Keratinocyte (primary cell): ENCODE measurements around the gene PITPNC1. TPM values are rescaled to one million over a fixed set of nuclear protein-coding genes. Genes with fewer than 3 reads are reported as not detected.

Experiments used
- DNase-seq: peaks from one replicate; pipeline ENCODE4 v3.0.0-alpha.2; 2011; ENCODE audit warnings: low read depth, missing footprints, low spot score
- FAIRE-seq: peaks from 2 replicates; lab custom pipeline; 2011; peaks lifted over from hg19 to GRCh38; lab: Jason Lieb, UNC
- H2AFZ ChIP-seq: 2 replicates; pipeline ENCODE4 v1.6.0; 2012; ENCODE audit warnings: low read length, control low read depth, inconsistent platforms; ENCODE audit not compliant: control insufficient read depth
- H3K27ac ChIP-seq: 2 replicates; pipeline ENCODE4 v1.5.1; 2011; ENCODE audit warnings: low read length; ENCODE audit not compliant: control insufficient read depth, insufficient read depth
- H3K27me3 ChIP-seq: 3 replicates; pipeline ENCODE4 v1.6.0; 2011; ENCODE audit warnings: low read length; ENCODE audit not compliant: control insufficient read depth, insufficient read depth; ENCODE audit errors: extremely low read depth
- H3K36me3 ChIP-seq, 2 experiments: 2 replicates in 1 of 2; 3 replicates in 1 of 2; pipeline ENCODE4 v1.5.1; 2011; ENCODE audit warnings: low read length in 2 of 2, mild to moderate bottlenecking in 1 of 2; ENCODE audit not compliant: control insufficient read depth in 2 of 2, insufficient read depth in 2 of 2; ENCODE audit errors: extremely low read depth in 1 of 2
- H3K4me1 ChIP-seq: 3 replicates; pipeline ENCODE4 v1.5.1; 2011; ENCODE audit warnings: low read length; ENCODE audit not compliant: control insufficient read depth, insufficient read depth; ENCODE audit errors: extremely low read depth
- H3K4me2 ChIP-seq: 3 replicates; pipeline ENCODE4 v1.6.0; 2011; ENCODE audit warnings: low read depth, low read length; ENCODE audit not compliant: control insufficient read depth, insufficient read depth; ENCODE audit errors: extremely low read depth
- H3K4me3 ChIP-seq, 3 experiments: fragments of 200-600 bp in 1 of 3; sonication (generic) in 1 of 3; 2 replicates in 2 of 3; 3 replicates in 1 of 3; pipeline ENCODE4 v1.5.1; 2011 to 2016; ENCODE audit warnings: low read length in 3 of 3, mild to moderate bottlenecking in 3 of 3, control low read depth in 2 of 3, inconsistent platforms in 1 of 3, low read depth in 1 of 3, mixed read lengths in 1 of 3, mixed run types in 1 of 3, moderate library complexity in 1 of 3; ENCODE audit not compliant: control insufficient read depth in 2 of 3, insufficient read depth in 2 of 3; ENCODE audit errors: extremely low read depth in 1 of 3
- H3K79me2 ChIP-seq: 2 replicates; pipeline ENCODE4 v1.6.0; 2012; ENCODE audit warnings: low read length; ENCODE audit not compliant: control insufficient read depth, insufficient read depth
- H3K9ac ChIP-seq: 3 replicates; pipeline ENCODE4 v1.6.0; 2011; ENCODE audit warnings: low read length; ENCODE audit not compliant: control insufficient read depth, insufficient read depth; ENCODE audit errors: extremely low read depth
- H3K9me1 ChIP-seq: 3 replicates; pipeline ENCODE4 v1.6.0; 2011; ENCODE audit warnings: low read length; ENCODE audit not compliant: control insufficient read depth, insufficient read depth; ENCODE audit errors: extremely low read depth
- H3K9me3 ChIP-seq: 2 replicates; pipeline ENCODE4 v1.5.1; 2012; ENCODE audit warnings: low read depth, low read length; ENCODE audit not compliant: control insufficient read depth
- H4K20me1 ChIP-seq: 3 replicates; pipeline ENCODE4 v1.6.0; 2011; ENCODE audit warnings: low read length; ENCODE audit not compliant: control insufficient read depth, insufficient read depth; ENCODE audit errors: extremely low read depth
- EZH2 ChIP-seq: IDR thresholded peaks from one replicate; pipeline ENCODE4 v1.6.1; 2012; ENCODE audit warnings: inconsistent platforms, mild to moderate bottlenecking, low read length, moderate library complexity
- dilution Hi-C: fragments of 300-500 bp; cut with MboI; formaldehyde crosslinking; loops from one replicate; pipeline ENCODE4 v1.7.0; 2020; ENCODE audit warnings: low sequenced_read_pairs; ENCODE audit not compliant: extremely low pct_ligation_motif_present
- polyA plus RNA-seq, 5 experiments: library from polyadenylated mRNA; depleted of rRNA in 3 of 5; stranded (reverse) in 3 of 5; stranded (forward) in 1 of 5; unstranded in 1 of 5; fragments of >200 nt; gene quantifications; 1 replicate in 1 of 5; 2 replicates in 3 of 5; 3 replicates in 1 of 5; pipeline versions ENCODE4 v1.2.1 to v1.2.3, GENCODE V29; 2011 to 2012; ENCODE audit warnings: missing spikeins in 2 of 5, low read depth in 1 of 5, low replicate concordance in 1 of 5
- TF ChIP-seq, protein P1 (sequence below), 3 experiments: IDR thresholded peaks in 1 of 3; conservative IDR thresholded peaks in 1 of 3; optimal IDR thresholded peaks in 1 of 3; 2 replicates in 2 of 3; 3 replicates in 1 of 3; pipeline versions ENCODE3 to v1.5.1; 2011; ENCODE audit warnings: low read length in 3 of 3, mild to moderate bottlenecking in 3 of 3, moderate library complexity in 2 of 3, control low read depth in 1 of 3, inconsistent platforms in 1 of 3; ENCODE audit not compliant: insufficient read depth in 2 of 3; ENCODE audit errors: extremely low read depth in 1 of 3

The PITPNC1 gene
- polyA plus RNA-seq, 1 donor (not counting 4 experiments of a cell fraction or from before 2014, with no cell fraction given), result 24.8 TPM

DNA sequence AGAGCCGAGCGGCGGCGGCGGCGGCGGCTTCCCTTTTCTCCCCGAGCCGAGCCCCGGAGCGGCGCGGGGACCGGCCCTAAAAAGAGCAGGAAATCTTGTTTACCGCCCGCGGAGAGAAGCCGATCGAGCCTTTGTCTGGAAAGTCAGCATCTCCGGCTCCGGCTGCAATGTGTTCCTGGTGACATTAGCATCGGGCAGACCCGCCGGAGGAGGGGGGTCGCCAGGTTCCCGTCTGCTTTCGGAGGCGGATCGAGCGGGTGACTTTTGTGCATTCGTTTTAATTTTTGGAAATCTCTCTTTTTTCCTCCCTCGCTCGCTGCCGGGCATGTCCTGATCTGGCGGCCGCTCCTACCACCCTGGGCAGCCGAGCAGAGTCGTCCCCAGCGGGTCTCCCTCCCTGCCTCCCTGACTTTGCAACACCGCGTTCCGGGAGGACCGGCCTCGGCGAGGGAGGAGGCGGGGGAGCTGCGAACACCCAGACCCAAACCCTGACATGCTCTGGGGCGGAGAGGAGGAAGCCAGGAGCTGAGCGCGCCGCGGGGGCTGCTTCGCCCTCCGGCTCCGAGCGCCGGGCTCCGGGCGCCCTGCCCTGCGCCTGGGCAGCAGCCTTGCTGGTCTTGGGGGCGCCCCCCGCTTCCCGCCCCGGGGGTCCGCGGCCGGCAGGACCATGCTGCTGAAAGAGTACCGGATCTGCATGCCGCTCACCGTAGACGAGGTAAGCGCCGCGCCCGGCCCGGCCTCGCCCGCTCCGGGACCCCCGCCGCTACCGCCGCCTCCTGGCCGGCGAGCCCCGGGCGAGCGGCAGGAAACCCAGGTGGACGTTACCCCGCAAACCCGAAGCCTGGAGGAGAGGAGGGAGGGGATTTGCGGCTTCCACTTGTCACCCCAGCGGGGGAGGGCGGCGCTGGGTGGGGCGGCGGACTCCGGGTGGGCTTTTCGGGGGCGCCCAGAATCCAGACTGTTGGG is 690 bp downstream of the PITPNC1 start:
- dilution Hi-C loops, result no loop called here
- peak overlapping the region; percentile 34 for H2AFZ ChIP-seq
- no peaks in the 10 kb centered on the region for H3K9me3 ChIP-seq
- DNase-seq (no peak), FAIRE-seq (no peak)
- H3K27me3 ChIP-seq, result no peaks in the 10 kb centered on the region
- peak overlapping the region; percentile 80 for H3K9ac ChIP-seq
- peaks cover 21% of the 10 kb centered on the region for H3K79me2 ChIP-seq
- TF ChIP-seq EZH2, result no peak
- TF ChIP-seq, protein P1, sequence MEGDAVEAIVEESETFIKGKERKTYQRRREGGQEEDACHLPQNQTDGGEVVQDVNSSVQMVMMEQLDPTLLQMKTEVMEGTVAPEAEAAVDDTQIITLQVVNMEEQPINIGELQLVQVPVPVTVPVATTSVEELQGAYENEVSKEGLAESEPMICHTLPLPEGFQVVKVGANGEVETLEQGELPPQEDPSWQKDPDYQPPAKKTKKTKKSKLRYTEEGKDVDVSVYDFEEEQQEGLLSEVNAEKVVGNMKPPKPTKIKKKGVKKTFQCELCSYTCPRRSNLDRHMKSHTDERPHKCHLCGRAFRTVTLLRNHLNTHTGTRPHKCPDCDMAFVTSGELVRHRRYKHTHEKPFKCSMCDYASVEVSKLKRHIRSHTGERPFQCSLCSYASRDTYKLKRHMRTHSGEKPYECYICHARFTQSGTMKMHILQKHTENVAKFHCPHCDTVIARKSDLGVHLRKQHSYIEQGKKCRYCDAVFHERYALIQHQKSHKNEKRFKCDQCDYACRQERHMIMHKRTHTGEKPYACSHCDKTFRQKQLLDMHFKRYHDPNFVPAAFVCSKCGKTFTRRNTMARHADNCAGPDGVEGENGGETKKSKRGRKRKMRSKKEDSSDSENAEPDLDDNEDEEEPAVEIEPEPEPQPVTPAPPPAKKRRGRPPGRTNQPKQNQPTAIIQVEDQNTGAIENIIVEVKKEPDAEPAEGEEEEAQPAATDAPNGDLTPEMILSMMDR (optimal IDR thresholded peaks at IDR 0.05 in 1 of 3, IDR thresholded peaks at IDR 0.05 in 1 of 3, conservative IDR thresholded peaks at IDR 0.05 in 1 of 3; ENCODE audit: extremely low read depth in 1 of 3, insufficient read depth in 2 of 3, low read length in 3 of 3), result peak in 2 of 3 experiments; percentile 27 to 48
- H4K20me1 ChIP-seq, result no peaks in the 10 kb centered on the region
- H3K36me3 ChIP-seq, result peaks cover 0 to 7% of the 10 kb centered on the region in 2 experiments
- H3K9me1 ChIP-seq, result no peaks in the 10 kb centered on the region
- H3K4me2 ChIP-seq, result peak overlapping the region; percentile 96
- peaks cover 20% of the 10 kb centered on the region for H3K4me1 ChIP-seq
- H3K4me3 ChIP-seq, result peak overlapping the region; percentile 83 to 94 (median 86)
- H3K27ac ChIP-seq, result peak overlapping the region; percentile 71

DNA sequence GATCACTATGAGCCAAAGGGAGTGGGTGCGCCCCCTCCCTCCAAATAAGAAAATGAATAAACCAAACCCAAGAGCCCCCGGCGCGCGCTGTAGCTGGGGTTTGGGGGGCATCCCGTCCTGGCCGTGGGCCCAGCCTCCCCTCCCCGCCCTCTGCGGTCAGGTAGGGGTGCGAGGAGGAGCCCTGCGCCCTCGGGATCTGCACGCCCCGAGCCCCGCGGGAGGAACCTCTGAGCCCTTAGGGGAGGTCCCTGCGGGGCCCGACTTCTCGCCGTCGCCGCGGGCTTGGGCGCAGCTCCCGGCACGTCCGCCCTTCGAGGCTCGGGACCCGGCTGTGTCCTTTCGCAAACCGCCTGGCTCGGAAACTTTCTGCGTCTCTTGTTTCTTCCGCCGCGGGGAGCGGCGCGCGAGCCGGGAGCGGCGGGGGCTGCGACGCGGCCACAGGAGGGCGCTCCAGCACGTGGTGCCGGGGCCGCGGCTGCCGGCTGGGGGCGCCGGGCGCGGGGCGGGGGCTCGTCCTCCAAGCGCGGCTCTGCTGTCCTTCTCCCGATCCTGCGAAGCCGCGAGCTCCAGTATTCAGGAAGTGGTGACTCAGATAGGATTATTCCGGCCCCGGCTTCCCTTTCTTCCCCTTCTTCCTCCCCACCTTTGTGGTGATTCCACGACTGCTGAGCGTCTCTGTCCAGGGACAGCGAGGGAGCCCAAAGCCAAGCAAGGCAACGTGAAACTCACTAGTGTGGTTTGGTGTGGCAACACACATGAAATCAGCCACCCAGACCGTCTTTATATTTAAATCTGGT is 1.6 kb downstream of the PITPNC1 start:
- peaks cover 0 to 7% of the 10 kb centered on the region in 2 experiments for H3K36me3 ChIP-seq
- H3K79me2 ChIP-seq, result peaks cover 26% of the 10 kb centered on the region
- peaks cover 16% of the 10 kb centered on the region for H3K4me1 ChIP-seq
- no peaks in the 10 kb centered on the region for H3K9me3 ChIP-seq
- H3K9ac ChIP-seq, result peak overlapping the region; percentile 80
- H4K20me1 ChIP-seq, result no peaks in the 10 kb centered on the region
- no peaks in the 10 kb centered on the region for H3K9me1 ChIP-seq
- TF ChIP-seq, protein P1 (optimal IDR thresholded peaks at IDR 0.05 in 1 of 3, IDR thresholded peaks at IDR 0.05 in 1 of 3, conservative IDR thresholded peaks at IDR 0.05 in 1 of 3; ENCODE audit: extremely low read depth in 1 of 3, insufficient read depth in 2 of 3, low read length in 3 of 3), result peak in 2 of 3 experiments; percentile 52 to 84
- no peak for TF ChIP-seq EZH2
- FAIRE-seq (no peak), DNase-seq (no peak)
- no peaks in the 10 kb centered on the region for H3K27me3 ChIP-seq
- H3K4me2 ChIP-seq, result peak overlapping the region; percentile 96
- dilution Hi-C loops, result no loop called here
- peak overlapping the region; percentile 83 to 94 (median 86) for H3K4me3 ChIP-seq
- H2AFZ ChIP-seq, result peak overlapping the region; percentile 83
- peak overlapping the region; percentile 73 for H3K27ac ChIP-seq
